ENCODE data around the gene RDH8.

Gene RDH8

DNA sequence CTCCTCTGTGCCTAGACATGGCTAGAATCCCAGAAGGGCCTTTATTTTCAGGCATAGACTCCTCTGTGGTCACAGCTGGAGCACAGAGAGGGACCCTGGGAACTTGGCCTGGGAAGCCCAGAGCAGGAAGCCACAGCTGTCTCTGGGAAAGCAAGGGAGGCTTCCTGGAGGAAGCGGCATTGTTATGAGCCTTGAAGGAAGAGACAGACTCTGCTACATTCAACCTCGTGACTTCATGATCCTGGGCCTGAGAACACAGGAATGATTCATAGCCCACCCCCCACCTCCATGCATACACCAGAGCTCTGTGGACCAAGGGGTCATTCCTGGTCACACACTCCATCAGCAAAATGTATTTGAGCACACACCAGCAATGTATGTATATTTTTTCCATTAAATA is 8.6 kb downstream of the RDH8 start:
- TF ChIP-seq, protein P1, sequence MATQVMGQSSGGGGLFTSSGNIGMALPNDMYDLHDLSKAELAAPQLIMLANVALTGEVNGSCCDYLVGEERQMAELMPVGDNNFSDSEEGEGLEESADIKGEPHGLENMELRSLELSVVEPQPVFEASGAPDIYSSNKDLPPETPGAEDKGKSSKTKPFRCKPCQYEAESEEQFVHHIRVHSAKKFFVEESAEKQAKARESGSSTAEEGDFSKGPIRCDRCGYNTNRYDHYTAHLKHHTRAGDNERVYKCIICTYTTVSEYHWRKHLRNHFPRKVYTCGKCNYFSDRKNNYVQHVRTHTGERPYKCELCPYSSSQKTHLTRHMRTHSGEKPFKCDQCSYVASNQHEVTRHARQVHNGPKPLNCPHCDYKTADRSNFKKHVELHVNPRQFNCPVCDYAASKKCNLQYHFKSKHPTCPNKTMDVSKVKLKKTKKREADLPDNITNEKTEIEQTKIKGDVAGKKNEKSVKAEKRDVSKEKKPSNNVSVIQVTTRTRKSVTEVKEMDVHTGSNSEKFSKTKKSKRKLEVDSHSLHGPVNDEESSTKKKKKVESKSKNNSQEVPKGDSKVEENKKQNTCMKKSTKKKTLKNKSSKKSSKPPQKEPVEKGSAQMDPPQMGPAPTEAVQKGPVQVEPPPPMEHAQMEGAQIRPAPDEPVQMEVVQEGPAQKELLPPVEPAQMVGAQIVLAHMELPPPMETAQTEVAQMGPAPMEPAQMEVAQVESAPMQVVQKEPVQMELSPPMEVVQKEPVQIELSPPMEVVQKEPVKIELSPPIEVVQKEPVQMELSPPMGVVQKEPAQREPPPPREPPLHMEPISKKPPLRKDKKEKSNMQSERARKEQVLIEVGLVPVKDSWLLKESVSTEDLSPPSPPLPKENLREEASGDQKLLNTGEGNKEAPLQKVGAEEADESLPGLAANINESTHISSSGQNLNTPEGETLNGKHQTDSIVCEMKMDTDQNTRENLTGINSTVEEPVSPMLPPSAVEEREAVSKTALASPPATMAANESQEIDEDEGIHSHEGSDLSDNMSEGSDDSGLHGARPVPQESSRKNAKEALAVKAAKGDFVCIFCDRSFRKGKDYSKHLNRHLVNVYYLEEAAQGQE (IDR thresholded peaks at IDR 0.05; ENCODE audit: insufficient read depth in 1 of 2, low read depth in 2 of 2, low read length in 2 of 2) = no peak
- TF ChIP-seq SIN3A (IDR thresholded peaks at IDR 0.05; ENCODE audit: borderline replicate concordance, insufficient read depth, low read length) = no peak
- TF ChIP-seq POLR2AphosphoS5 (IDR thresholded peaks at IDR 0.05; ENCODE audit: low read depth, low read length) = no peak
- no peak for TF ChIP-seq FOXP2 (optimal IDR thresholded peaks at IDR 0.05; ENCODE audit: borderline replicate concordance, extremely low read depth, extremely low read length, insufficient read depth)
- TF ChIP-seq TAF1 (IDR thresholded peaks at IDR 0.05; ENCODE audit: borderline replicate concordance, insufficient read depth, low read length) = no peak

DNA sequence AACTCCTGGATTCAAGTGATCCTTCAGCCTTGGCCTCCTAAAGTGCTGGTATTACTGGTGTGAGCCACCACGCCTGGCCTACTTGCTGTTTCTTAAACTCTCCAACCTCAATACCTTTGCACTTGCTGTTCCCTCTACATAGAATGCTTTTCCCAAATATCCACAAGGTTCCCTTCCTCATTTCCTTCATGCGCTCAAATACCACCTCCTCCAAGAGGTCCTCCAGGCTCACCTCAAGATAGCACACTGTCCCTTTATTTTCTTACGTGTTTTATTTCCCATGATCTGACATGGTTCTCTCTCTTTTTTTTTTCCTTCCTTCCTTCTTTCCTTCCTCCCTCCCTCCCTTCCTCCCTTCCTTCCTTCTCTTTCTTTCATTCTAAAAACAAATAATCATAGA is 13.5 kb downstream of the RDH8 start:
- TF ChIP-seq POLR2AphosphoS5 (IDR thresholded peaks at IDR 0.05; ENCODE audit: low read depth, low read length) = no peak
- no peak for TF ChIP-seq FOXP2 (optimal IDR thresholded peaks at IDR 0.05; ENCODE audit: borderline replicate concordance, extremely low read depth, extremely low read length, insufficient read depth)
- TF ChIP-seq, protein P1 (IDR thresholded peaks at IDR 0.05; ENCODE audit: insufficient read depth in 1 of 2, low read depth in 2 of 2, low read length in 2 of 2) = no peak
- no peak for TF ChIP-seq SIN3A (IDR thresholded peaks at IDR 0.05; ENCODE audit: borderline replicate concordance, insufficient read depth, low read length)
- no peak for TF ChIP-seq TAF1 (IDR thresholded peaks at IDR 0.05; ENCODE audit: borderline replicate concordance, insufficient read depth, low read length)

DNA sequence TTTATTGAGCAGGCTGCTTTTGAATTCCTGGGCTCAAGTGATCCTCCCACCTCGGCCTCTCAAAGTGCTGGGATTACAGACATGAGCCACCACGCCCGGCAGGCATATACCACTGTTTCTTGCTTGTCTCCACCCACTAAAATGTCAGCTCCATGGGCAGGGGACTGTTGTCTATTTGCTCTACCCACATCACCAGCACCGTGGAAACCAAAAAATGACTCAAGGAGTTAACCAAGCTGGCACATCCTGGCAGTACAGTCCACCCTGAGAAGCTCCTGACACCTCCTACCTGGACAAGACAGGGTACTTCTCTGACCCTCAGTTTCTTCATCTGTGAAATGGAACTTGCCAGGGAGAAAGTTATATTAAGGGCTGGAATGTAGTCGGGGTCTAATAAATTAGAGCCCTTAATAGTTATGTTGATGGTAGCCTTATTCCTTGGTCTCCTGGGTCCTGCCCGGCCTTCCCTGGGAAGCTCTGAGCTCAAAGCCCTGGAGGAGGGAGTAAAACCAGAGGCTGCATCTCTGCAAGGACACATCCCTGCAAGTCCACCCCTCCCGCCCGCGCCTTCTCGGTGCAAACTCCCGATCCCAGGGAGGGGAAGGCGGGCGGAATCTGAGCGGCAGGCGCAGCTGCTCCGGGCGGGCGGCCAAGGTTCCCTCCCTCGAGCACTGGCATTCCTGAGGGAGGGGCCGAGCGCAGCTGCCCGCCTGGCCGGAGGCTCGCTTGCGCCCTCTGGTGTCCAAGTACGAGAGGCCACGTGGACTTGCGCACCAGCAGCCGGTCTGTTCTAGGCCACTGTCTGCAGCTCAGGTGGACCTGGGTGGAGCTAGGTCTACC is 14.1 kb downstream of the RDH8 start:
- TF ChIP-seq SIN3A (IDR thresholded peaks at IDR 0.05; ENCODE audit: borderline replicate concordance, insufficient read depth, low read length) = no peak
- TF ChIP-seq FOXP2 (optimal IDR thresholded peaks at IDR 0.05; ENCODE audit: borderline replicate concordance, extremely low read depth, extremely low read length, insufficient read depth) = peak; percentile 96
- TF ChIP-seq TAF1 (IDR thresholded peaks at IDR 0.05; ENCODE audit: borderline replicate concordance, insufficient read depth, low read length) = no peak
- TF ChIP-seq, protein P1 (IDR thresholded peaks at IDR 0.05; ENCODE audit: insufficient read depth in 1 of 2, low read depth in 2 of 2, low read length in 2 of 2) = peak in 1 of 2 experiments; percentile 64; a peak in 2 of 4 replicates
- no peak for TF ChIP-seq POLR2AphosphoS5 (IDR thresholded peaks at IDR 0.05; ENCODE audit: low read depth, low read length)

DNA sequence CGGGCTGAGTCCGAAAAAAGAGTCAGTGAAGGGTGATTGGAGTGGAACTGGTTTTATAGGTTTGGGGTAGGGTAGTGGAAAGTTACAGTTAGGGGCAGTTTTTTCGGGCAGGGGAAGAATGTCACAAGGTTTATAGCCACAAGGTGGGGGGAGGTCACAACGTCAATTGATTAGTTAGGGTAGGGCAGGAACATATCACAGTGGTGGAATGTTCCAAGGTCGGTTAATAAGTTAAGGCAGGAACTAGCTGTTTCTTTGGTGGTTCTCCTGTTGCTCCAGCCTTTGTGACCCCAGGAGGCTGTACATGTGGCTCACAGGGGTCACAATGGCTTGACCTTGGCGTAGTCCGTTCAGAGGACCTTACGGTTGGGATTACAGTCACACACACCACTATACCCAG is 20.3 kb downstream of the RDH8 start:
- TF ChIP-seq SIN3A (IDR thresholded peaks at IDR 0.05; ENCODE audit: borderline replicate concordance, insufficient read depth, low read length) = no peak
- no peak for TF ChIP-seq FOXP2 (optimal IDR thresholded peaks at IDR 0.05; ENCODE audit: borderline replicate concordance, extremely low read depth, extremely low read length, insufficient read depth)
- TF ChIP-seq, protein P1 (IDR thresholded peaks at IDR 0.05; ENCODE audit: insufficient read depth in 1 of 2, low read depth in 2 of 2, low read length in 2 of 2) = no peak

All from PFSK-1 (cell line).